HuH-7.5 (cell line): ENCODE data around the gene PTPN23.
A peak's percentile ranks its signal among the peaks of the same experiment; 100 is the strongest.

Source experiments
- DNase-seq: peaks from one replicate; pipeline ENCODE4 v3.0.0; 2011; ENCODE audit warnings: low spot score

The PTPN23 gene

GRCh38 chr3:47420511-47421484, 40.0 kb downstream of the PTPN23 start:
- DNase-seq, result peak; percentile 94

GRCh38 chr3:47421741-47422649, 41.2 kb downstream of the PTPN23 start:
- no peak for DNase-seq

- DNase-seq, result no peak
These were observed 41.9 kb downstream of the PTPN23 start for GRCh38 chr3:47422743-47423142.

- DNase-seq, result no peak
These were observed 42.8 kb downstream of the PTPN23 start for GRCh38 chr3:47423548-47424145.

- DNase-seq, result no peak
These were observed 43.9 kb downstream of the PTPN23 start for GRCh38 chr3:47424434-47425382.

GRCh38 chr3:47425383-47425778, 44.6 kb downstream of the PTPN23 start:
- no peak for DNase-seq

- DNase-seq, result no peak
These were observed 45.1 kb downstream of the PTPN23 start for GRCh38 chr3:47425959-47426358.

- no peak for DNase-seq
These were observed 47.0 kb downstream of the PTPN23 start for GRCh38 chr3:47427866-47428265.

GRCh38 chr3:47428662-47429061, 47.8 kb downstream of the PTPN23 start:
- no peak for DNase-seq

- DNase-seq, result no peak
These were observed 48.9 kb downstream of the PTPN23 start for GRCh38 chr3:47429476-47430270.

- DNase-seq, result no peak
These were observed 49.8 kb downstream of the PTPN23 start for GRCh38 chr3:47430606-47431005.

- DNase-seq, result no peak
These were observed 50.4 kb downstream of the PTPN23 start for GRCh38 chr3:47431225-47431624.

- no peak for DNase-seq
These were observed 51.9 kb downstream of the PTPN23 start for GRCh38 chr3:47432673-47433072.

- no peak for DNase-seq
These were observed 53.0 kb downstream of the PTPN23 start for GRCh38 chr3:47433796-47434195.

- DNase-seq, result no peak
These were observed 54.0 kb downstream of the PTPN23 start for GRCh38 chr3:47434849-47435248.

- DNase-seq, result no peak
These were observed 55.4 kb downstream of the PTPN23 start for GRCh38 chr3:47436180-47436579.

- peak; percentile 43 for DNase-seq
These were observed 59.3 kb downstream of the PTPN23 start for GRCh38 chr3:47440131-47440530.

GRCh38 chr3:47441796-47442551, 61.2 kb downstream of the PTPN23 start:
- no peak for DNase-seq

GRCh38 chr3:47443611-47443995, 62.8 kb downstream of the PTPN23 start:
- DNase-seq, result no peak

- DNase-seq, result no peak
These were observed 63.3 kb downstream of the PTPN23 start for GRCh38 chr3:47444103-47444502.
